ENCODE data around the gene KLHL21. TPM values are rescaled to one million over a fixed set of nuclear protein-coding genes. Genes with fewer than 3 reads are reported as not detected.

Gene KLHL21
- total RNA-seq, 1 experiment from 2014 or later: 17.6 TPM

DNA sequence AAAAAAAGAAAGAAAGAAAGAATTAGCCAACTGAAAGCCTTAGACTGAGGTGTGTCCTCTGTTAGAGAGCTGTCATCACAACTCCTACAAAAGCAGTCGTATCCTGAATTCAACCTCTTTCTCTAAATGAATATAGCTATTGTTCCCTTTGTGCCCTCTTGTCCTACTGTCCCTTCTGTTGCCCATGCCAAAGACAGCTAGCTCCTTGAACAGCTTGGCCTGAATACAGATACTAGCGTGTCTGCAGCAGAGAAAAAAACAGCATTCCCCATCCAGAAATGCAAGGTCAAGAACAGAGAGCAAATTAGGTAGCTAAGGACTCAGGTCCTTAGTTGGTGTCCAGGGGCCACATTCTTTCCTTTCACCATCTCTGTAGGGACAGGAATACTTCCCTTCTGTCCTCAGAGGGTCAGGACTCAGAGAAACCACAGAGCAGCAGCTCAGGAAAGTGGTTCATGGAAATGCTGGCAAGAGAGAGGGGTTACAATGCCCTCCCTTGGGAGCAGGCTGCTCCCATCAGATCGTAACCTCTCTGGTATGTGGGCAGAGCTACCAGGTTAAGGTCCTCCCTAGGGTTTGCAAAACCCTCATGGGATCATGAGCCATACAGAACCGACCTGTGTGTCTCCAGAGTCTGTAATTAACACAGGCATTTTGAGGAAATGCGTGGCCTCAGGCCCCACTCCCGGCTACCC, 24.7 kb downstream of the KLHL21 start (continued):
- no peak for TF ChIP-seq TCF7 (CRISPR knock-in tag; IDR thresholded peaks at IDR 0.05; ENCODE audit: low read depth)
- no peak for TF ChIP-seq ATF2 (CRISPR knock-in tag; IDR thresholded peaks at IDR 0.05; ENCODE audit: borderline replicate concordance, low read depth)
- TF ChIP-seq E2F5 (CRISPR knock-in tag; IDR thresholded peaks at IDR 0.05): no peak
- TF ChIP-seq PREB (CRISPR knock-in tag; IDR thresholded peaks at IDR 0.05; ENCODE audit: borderline replicate concordance): no peak
- TF ChIP-seq MLX (CRISPR knock-in tag; IDR thresholded peaks at IDR 0.05): no peak
- no peak for TF ChIP-seq IRF2 (CRISPR knock-in tag; IDR thresholded peaks at IDR 0.05; ENCODE audit: borderline replicate concordance, low read depth)
- no peak for TF ChIP-seq KAT7 (CRISPR knock-in tag; IDR thresholded peaks at IDR 0.05; ENCODE audit: borderline replicate concordance)
- no peak for TF ChIP-seq ZNF219 (CRISPR knock-in tag; IDR thresholded peaks at IDR 0.05; ENCODE audit: borderline replicate concordance)

DNA sequence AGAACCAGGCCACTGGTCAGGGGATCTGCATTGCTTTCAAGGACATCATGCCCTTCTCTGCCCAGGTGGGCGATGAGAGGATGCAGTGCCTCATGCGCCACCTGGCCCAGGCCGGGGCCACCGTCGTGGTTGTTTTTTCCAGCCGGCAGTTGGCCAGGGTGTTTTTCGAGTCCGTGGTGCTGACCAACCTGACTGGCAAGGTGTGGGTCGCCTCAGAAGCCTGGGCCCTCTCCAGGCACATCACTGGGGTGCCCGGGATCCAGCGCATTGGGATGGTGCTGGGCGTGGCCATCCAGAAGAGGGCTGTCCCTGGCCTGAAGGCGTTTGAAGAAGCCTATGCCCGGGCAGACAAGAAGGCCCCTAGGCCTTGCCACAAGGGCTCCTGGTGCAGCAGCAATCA, 27.9 kb downstream of the KLHL21 start:
- TF ChIP-seq KAT7 (CRISPR knock-in tag; IDR thresholded peaks at IDR 0.05; ENCODE audit: borderline replicate concordance) (no peak), SP1 (CRISPR knock-in tag; conservative IDR thresholded peaks at IDR 0.05) (no peak), SOX15 (CRISPR knock-in tag; IDR thresholded peaks at IDR 0.05) (no peak), E2F5 (CRISPR knock-in tag; IDR thresholded peaks at IDR 0.05) (no peak)
- TF ChIP-seq, protein P1, sequence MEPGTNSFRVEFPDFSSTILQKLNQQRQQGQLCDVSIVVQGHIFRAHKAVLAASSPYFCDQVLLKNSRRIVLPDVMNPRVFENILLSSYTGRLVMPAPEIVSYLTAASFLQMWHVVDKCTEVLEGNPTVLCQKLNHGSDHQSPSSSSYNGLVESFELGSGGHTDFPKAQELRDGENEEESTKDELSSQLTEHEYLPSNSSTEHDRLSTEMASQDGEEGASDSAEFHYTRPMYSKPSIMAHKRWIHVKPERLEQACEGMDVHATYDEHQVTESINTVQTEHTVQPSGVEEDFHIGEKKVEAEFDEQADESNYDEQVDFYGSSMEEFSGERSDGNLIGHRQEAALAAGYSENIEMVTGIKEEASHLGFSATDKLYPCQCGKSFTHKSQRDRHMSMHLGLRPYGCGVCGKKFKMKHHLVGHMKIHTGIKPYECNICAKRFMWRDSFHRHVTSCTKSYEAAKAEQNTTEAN (CRISPR knock-in tag; IDR thresholded peaks at IDR 0.05): no peak
- Mint-ChIP-seq H3K9me3 (peaks cover 6% of the 10 kb centered on the region), H3K27me3 (ENCODE audit: low read depth) (peaks cover 17% of the 10 kb centered on the region), H3K4me1 (peaks cover 9% of the 10 kb centered on the region), H3K4me3 (no peak overlapping the region), H3K36me3 (no peaks in the 10 kb centered on the region), H3K27ac (no peak overlapping the region)
- DNase-seq (ENCODE audit: low spot score) (no peak), ATAC-seq (no peak)
- CTCF ChIA-PET: no interaction called here
- POLR2A ChIA-PET: no interaction called here

DNA sequence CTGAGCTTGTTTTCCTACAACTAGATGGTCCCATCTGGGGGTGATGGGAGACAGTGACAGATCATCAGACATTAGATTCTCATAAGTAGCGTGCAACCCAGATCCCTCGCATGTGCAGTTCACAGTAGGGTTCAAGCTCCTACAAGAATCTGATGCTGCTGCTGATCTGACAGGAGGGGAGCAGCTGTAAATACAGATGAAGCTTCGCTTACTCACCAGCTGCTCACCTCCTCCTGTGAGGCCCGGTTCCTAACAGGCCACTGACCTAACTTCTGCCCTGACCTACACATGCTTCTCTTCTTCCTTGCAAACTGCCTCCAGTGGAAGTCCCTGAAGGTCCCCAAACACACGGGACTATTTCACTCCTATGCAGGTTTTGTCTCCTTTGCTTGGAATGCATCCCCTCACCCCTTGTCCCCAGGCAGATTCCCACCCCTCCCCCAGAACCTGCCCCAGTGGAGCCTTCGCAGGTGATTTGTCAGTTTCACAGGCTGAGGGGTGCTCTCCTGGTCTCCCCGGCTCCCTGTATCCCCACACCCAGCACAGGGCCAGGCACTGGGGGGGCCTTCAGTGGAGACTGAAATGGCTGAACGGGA, 28.5 kb downstream of the KLHL21 start:
- CTCF ChIA-PET: interaction anchor here (1.0 kb wide), 1 partner anchor 21 kb away, joined by 3 read pairs; no protein-coding TSS in a partner anchor
- H3K27me3 Mint-ChIP-seq (ENCODE audit: low read depth): peaks cover 22% of the 10 kb centered on the region
- TF ChIP-seq GABPB1 (CRISPR knock-in tag; IDR thresholded peaks at IDR 0.05) (no peak), NR3C1 (CRISPR knock-in tag; conservative IDR thresholded peaks at IDR 0.05; ENCODE audit: low read depth) (no peak), EMX1 (CRISPR knock-in tag; IDR thresholded peaks at IDR 0.05) (no peak), ARID4B (CRISPR knock-in tag; IDR thresholded peaks at IDR 0.05; ENCODE audit: borderline replicate concordance) (no peak)
- TF ChIP-seq, protein P2, sequence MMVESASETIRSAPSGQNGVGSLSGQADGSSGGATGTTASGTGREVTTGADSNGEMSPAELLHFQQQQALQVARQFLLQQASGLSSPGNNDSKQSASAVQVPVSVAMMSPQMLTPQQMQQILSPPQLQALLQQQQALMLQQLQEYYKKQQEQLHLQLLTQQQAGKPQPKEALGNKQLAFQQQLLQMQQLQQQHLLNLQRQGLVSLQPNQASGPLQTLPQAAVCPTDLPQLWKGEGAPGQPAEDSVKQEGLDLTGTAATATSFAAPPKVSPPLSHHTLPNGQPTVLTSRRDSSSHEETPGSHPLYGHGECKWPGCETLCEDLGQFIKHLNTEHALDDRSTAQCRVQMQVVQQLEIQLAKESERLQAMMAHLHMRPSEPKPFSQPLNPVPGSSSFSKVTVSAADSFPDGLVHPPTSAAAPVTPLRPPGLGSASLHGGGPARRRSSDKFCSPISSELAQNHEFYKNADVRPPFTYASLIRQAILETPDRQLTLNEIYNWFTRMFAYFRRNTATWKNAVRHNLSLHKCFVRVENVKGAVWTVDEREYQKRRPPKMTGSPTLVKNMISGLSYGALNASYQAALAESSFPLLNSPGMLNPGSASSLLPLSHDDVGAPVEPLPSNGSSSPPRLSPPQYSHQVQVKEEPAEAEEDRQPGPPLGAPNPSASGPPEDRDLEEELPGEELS (CRISPR knock-in tag; IDR thresholded peaks at IDR 0.05): no peak

More for the DNA sequence above, 28.5 kb downstream of the KLHL21 start:
- DNase-seq (ENCODE audit: low spot score) (no peak), ATAC-seq (no peak)
- POLR2A ChIA-PET: no interaction called here
- peaks cover 4% of the 10 kb centered on the region for H3K4me1 Mint-ChIP-seq
- no peak overlapping the region for H3K4me3 Mint-ChIP-seq
- H3K9me3 Mint-ChIP-seq: peaks cover 6% of the 10 kb centered on the region
- H3K27ac Mint-ChIP-seq: no peak overlapping the region
- H3K36me3 Mint-ChIP-seq: no peaks in the 10 kb centered on the region

Data from WTC11 (cell line).